NAMALWA (cell line): Measurements from ENCODE around the gene NFE2.
"Not testable (repeated sequence)": the region's sequence is repeated elsewhere in the genome, so short reads cannot be mapped to it uniquely, and the experiment has no call there.

ENCODE experiments used
- DNase-seq: peaks from one replicate; pipeline ENCODE4 v3.0.0-alpha.2; 2015; ENCODE audit warnings: low spot score

The NFE2 gene

GRCh38 chr12:54300732-54301427, at the start of gene NFE2:
NFE2 (minus strand) TSS chr12:54301015; CDS start chr12:54295248, 5,767 bp downstream.
- no peak for DNase-seq

DNA sequence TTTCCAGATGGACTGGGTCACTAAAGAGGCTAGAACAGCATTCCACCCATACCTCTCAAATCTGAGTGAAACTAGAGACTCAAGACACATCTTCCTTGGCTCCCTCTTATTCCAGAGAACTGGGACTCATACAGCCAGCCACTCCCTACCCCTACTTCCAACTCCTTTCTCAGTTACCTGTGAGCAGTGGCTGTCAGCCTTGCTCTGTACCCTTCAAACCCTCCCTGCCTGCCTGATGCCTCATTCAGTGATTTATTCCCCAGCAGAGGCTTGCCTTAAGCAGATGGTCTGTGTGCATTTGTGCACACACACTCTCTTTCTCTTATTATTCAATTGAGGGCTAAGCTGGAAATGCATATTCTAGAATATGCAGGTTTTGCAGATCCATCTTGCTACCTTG, 48.9 kb upstream of the NFE2 start:
- DNase-seq, result no peak

DNA sequence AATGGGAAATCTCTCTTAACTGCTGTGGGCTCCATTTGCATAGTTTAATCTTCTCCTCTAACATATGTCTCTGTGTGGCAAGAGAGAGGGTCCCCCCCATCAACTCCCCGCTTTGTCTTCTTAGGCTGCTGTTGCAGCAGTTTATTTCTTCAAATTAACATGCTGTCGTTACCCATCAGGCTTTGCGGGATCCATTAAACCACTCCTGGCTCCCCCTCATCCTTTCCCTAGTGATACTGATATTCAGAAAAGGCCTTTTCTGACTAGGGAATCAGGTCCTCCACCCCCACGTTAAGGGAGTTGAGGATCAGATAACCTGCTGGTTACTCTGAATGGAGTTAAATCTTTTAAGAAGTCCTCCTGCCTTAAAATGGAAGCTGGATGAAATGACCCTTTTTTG, 48.2 kb upstream of the NFE2 start:
- DNase-seq, result no peak

- DNase-seq, result no peak
Measured at GRCh38 chr12:54341378-54342300, 40.8 kb upstream of the NFE2 start.

GRCh38 chr12:54340846-54341245, 40.0 kb upstream of the NFE2 start:
- DNase-seq, result no peak

GRCh38 chr12:54338698-54339296, 38.0 kb upstream of the NFE2 start:
- DNase-seq, result no peak

GRCh38 chr12:54337854-54338650, 37.2 kb upstream of the NFE2 start:
- no peak for DNase-seq

- DNase-seq, result no peak
Measured at GRCh38 chr12:54337280-54337842, 36.5 kb upstream of the NFE2 start.

DNA sequence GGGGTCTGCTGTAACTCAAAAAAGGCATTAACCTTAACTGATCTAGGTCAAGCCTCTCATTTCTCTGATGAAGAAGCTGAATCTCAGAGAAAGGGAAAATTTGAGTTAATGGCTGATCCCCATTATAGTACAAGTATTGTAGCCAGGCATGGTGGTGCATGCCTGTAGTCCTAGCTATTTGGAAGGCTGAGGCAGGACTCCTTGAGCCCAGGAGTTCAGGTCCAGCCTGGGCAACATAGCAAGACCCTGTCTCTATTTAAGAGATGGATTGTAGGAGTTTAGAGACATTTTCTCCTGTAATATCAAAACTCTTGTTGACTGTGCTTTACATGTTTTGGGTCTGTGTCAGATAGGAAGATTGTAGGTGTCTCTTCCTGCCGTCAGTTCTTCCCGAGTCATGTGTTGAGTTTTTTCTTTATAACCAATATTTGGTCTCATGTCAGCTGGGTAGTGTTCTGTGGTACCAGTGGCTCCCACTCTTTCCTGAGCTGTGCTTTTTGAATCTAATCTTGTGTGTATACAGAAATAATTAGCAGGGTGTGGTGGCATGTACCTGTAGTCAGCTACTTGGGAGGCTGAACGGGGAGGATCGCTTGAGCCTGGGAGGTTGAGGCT, 32.7 kb upstream of the NFE2 start:
- DNase-seq, result no peak

DNA sequence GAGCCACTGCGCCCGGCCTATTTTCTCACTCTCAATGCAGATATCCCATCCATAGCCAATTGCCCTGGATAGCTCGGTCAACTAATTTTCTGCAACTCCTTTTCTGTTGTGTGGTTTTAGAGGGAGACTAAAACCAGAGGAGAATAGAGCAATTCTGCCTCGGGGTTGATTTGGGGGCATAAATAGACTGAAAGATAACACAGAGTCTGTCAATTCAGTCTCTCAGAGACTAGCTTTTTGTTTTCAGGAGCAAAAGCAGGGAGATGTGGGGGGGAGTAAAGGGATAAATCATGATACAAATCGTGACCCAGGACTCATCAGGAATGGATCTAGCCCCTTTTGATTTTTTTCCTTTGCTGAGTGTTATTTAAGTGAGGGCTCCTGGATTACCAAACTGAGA, 30.6 kb upstream of the NFE2 start:
- no peak for DNase-seq

GRCh38 chr12:54330442-54330841, 29.6 kb upstream of the NFE2 start:
- no peak for DNase-seq

DNA sequence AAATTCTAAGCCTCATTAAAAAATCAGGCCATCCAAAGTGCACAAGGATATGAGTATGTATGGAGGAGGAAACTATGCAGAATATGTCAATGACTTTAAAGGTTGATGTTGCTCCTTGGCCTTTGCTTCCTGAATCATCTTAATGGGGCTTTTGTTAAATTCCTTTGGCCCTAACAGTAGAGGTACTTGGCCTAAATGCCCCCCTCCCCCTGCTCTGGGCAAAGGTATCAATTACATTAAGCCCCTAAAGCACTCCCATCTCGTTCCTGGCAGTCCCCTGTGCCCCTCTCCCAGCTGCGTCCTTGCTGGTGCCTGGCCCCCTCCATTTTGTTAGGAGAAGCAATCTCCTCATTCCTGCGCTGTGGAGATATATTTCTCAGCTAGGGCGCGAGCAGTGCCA, 28.9 kb upstream of the NFE2 start:
- DNase-seq, result no peak

DNA sequence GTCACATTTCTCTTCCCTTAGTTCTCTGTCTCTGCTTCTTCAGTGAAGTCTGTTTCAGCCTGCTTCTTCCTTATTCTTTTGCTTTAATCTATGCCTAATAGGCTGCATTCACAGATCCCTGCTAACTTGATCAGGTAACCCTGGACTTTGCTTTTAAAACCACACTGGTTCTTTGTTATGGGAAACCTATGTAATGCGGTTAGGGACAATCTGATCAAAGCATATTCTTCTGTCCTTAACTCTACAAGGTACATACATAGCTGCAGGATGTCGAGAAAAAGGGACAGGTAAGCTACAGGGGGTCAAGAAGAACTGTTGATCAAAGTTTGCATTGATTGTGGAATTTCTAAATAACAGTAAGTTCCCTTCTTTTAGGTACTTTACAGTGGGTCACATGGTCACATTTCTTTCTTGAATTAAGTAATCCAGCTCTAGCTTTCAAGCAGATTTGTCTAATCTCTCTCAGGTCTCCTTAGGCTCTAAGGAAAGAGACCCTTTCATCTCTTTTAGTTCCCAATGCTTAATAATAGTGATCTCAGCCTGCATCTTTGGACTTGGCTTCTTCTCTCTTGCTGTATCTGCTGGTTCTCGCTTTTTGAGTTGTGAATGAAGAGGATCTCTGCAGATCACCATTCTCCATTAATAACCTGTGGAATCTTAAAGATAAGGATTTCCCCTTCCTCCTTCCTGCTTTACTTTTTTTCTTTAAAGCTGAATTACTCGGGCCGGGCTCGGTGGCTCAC, 28.0 kb upstream of the NFE2 start:
- DNase-seq, result no peak

- DNase-seq, result not testable (repeated sequence)
Measured at GRCh38 chr12:54325442-54326109, 24.8 kb upstream of the NFE2 start.

DNA sequence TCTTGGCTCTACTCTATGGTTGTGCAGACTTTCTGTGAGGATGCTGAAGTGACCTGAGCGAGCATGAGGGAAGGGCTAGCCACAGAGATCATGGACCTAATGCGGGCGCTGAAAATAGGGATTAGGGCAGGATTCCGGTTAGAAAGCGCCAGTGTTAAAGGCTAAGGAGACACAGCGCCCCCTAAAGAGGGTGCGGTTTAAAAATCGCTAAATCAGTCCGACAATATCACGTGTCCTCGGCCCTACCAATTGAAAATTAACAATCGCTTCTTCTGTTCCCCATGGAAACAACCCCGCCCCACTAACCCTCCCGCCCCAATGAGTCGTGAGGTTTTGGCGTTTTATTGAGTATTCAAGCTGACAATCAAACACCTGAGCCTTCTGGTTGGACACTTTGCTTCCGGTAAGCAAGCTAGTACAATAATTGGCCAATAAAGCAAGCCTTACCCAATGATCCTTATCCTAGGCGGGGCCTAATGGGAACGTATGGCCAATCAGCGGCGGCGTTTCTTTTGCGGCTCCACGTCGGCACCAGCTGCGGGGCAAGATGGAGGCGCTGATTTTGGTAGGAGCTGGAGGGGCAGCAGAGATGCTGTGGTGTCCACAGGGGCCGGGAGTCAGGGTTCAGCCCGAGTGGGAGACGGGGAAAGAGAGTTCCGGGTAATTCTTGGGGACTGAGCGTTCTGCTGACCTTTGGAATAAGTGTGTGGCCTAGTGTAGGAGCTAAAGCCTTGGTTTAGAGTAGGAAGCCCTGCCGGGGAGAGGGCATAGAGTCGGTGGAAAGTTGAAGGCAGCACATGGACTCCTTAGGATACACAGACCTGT, 24.0 kb upstream of the NFE2 start, which contains the start of gene COPZ1:
TSS of gene COPZ1 (plus strand) at position 515 of the 825 bp plus-strand sequence. CDS start at position 548, 33 bp downstream.
- peak; percentile 100 for DNase-seq

- DNase-seq, result no peak
Measured at GRCh38 chr12:54321363-54321762, 20.5 kb upstream of the NFE2 start.

GRCh38 chr12:54312309-54312708, 11.5 kb upstream of the NFE2 start:
- not testable (repeated sequence) for DNase-seq

GRCh38 chr12:54311051-54311450, 10.2 kb upstream of the NFE2 start:
- no peak for DNase-seq
